ENCODE data around the gene PTPN11. TPM values are rescaled to one million over a fixed set of nuclear protein-coding genes. Genes with fewer than 3 reads are reported as not detected.

The PTPN11 gene
- polyA plus RNA-seq, 1 of the 3 experiments (the other 2 are of a cell fraction) = 48.3 TPM

GRCh38 chr12:112381883-112382796 lies 36.6 kb upstream of the PTPN11 start, which contains the start of gene HECTD4 (continued):
- no peak for TF ChIP-seq TEAD4 (IDR thresholded peaks at IDR 0.05; ENCODE audit: borderline replicate concordance, insufficient read depth)
- TF ChIP-seq CTCF (IDR thresholded peaks at IDR 0.05) = no peak
- peak; percentile 94 for TF ChIP-seq POLR2AphosphoS5 (IDR thresholded peaks at IDR 0.05; ENCODE audit: low read depth, low read length)
- TF ChIP-seq ELF1 (IDR thresholded peaks at IDR 0.05) = no peak

GRCh38 chr12:112382866-112383265 lies 35.9 kb upstream of the PTPN11 start:
- Histone ChIP-seq H3K9me2 (no peaks in the 10 kb centered on the region), H3K36me3 (replicated peaks in 1 of 2; ENCODE audit: control insufficient read depth in 1 of 2, insufficient read depth in 2 of 2, low read length in 1 of 2) (no peaks in the 10 kb centered on the region), H3K9me3 (no peaks in the 10 kb centered on the region), H3K4me3 (ENCODE audit: low read depth in 2 of 2, low read length in 1 of 2) (peak overlapping the region; percentile 67 to 96), H2AFZ (ENCODE audit: low read depth) (peak overlapping the region; percentile 98), H3K79me2 (ENCODE audit: insufficient read depth) (peaks cover 42% of the 10 kb centered on the region), H3K27me3 (ENCODE audit: insufficient read depth) (no peaks in the 10 kb centered on the region), H4K20me1 (ENCODE audit: insufficient read depth) (peaks cover 7% of the 10 kb centered on the region; the same call in 1 of the 2 replicates), H3K4me2 (peak overlapping the region; percentile 93), H3F3A (replicated peaks; ENCODE audit: insufficient read depth) (no peaks in the 10 kb centered on the region), H3K27ac (ENCODE audit: low read depth in 2 of 2, low read length in 1 of 2) (peak overlapping the region; percentile 66 to 82; a peak in 3 of 4 replicates), H3K4me1 (ENCODE audit: control insufficient read depth in 1 of 2, insufficient read depth in 2 of 2, low read depth in 1 of 2, low read length in 1 of 2) (peaks cover 0 to 8% of the 10 kb centered on the region in 2 experiments; a peak in 1 of 4 replicates), H3K9ac (peak overlapping the region; percentile 70)
- DNase-seq = no peak
- CTCF ChIA-PET = no interaction called here
- TF ChIP-seq ZBTB33 (IDR thresholded peaks at IDR 0.05; ENCODE audit: borderline replicate concordance, low read depth) (no peak), GABPA (IDR thresholded peaks at IDR 0.05; ENCODE audit: low read depth) (no peak), NRF1 (IDR thresholded peaks at IDR 0.05; ENCODE audit: low read depth, low read length) (no peak), RXRA (IDR thresholded peaks at IDR 0.05; ENCODE audit: borderline replicate concordance, low read depth) (no peak), MXI1 (IDR thresholded peaks at IDR 0.05; ENCODE audit: low read depth, low read length) (no peak), SMC3 (IDR thresholded peaks at IDR 0.05; ENCODE audit: low read depth, low read length) (no peak), POLR2AphosphoS5 (IDR thresholded peaks at IDR 0.05; ENCODE audit: low read depth, low read length) (no peak), FOXM1 (IDR thresholded peaks at IDR 0.05; ENCODE audit: low read depth) (no peak)
- WGBS (ENCODE audit: low lambda C conversion rate) = 86% methylated on average over 11 of the region's 11 CpGs
- POLR2A ChIA-PET = no interaction called here

Measured in SK-N-SH (cell line).